Tibial artery (tissue), 4 donors: ENCODE results near the gene YTHDF1.

Experiments
- DNase-seq, 2 donors: peaks; one replicate each; pipeline ENCODE4 v3.0.0-alpha.2; 2019
- H3K27ac ChIP-seq, 2 donors: fragments of 200-600 bp; sonication (generic) in 1 of 2; 1 replicate in 1 of 2; 2 replicates in 1 of 2; pipeline ENCODE4 v1.5.1; 2018 to 2019; ENCODE audit warnings: mild to moderate bottlenecking in 1 of 2
- H3K27me3 ChIP-seq, 2 donors: fragments of 200-600 bp; sonication (generic) in 1 of 2; one replicate each; pipeline versions ENCODE4 v1.5.1 to v1.6.0; 2016 to 2019
- H3K36me3 ChIP-seq, 3 donors: fragments of 200-600 bp; sonication (generic) in 2 of 3; one replicate each; pipeline ENCODE4 v1.5.1; 2016 to 2019; ENCODE audit warnings: mild to moderate bottlenecking in 2 of 3
- H3K4me1 ChIP-seq, 4 donors: fragments of 200-600 bp; sonication (generic) in 2 of 4; 1 replicate in 3 of 4; 2 replicates in 1 of 4; pipeline ENCODE4 v1.5.1; 2016 to 2019
- H3K4me3 ChIP-seq, 2 donors: fragments of 200-600 bp; sonication (generic) in 1 of 2; 1 replicate in 1 of 2; 2 replicates in 1 of 2; pipeline ENCODE4 v1.5.1; 2018 to 2019; ENCODE audit warnings: mild to moderate bottlenecking in 2 of 2
- H3K9me3 ChIP-seq, 3 donors: fragments of 200-600 bp; sonication (generic) in 1 of 3; one replicate each; pipeline ENCODE4 v1.5.1; 2016 to 2019
- intact Hi-C: fragments of 100-400 bp; cut with DNase I; formaldehyde crosslinking; loops from one replicate; pipeline ENCODE4 v1.15.0; 2023; ENCODE audit warnings: low total_unique reads
- TF ChIP-seq, protein P1 (sequence below), 2 experiments: fragments of 200-600 bp in 1 of 2; fragments of 450-650 bp in 1 of 2; IDR thresholded peaks; one replicate each; pipeline ENCODE4 v1.5.1; 2017 to 2019; ENCODE audit warnings: antibody characterized with exemption in 2 of 2, mild to moderate bottlenecking in 1 of 2, moderate library complexity in 1 of 2

The YTHDF1 gene

DNA sequence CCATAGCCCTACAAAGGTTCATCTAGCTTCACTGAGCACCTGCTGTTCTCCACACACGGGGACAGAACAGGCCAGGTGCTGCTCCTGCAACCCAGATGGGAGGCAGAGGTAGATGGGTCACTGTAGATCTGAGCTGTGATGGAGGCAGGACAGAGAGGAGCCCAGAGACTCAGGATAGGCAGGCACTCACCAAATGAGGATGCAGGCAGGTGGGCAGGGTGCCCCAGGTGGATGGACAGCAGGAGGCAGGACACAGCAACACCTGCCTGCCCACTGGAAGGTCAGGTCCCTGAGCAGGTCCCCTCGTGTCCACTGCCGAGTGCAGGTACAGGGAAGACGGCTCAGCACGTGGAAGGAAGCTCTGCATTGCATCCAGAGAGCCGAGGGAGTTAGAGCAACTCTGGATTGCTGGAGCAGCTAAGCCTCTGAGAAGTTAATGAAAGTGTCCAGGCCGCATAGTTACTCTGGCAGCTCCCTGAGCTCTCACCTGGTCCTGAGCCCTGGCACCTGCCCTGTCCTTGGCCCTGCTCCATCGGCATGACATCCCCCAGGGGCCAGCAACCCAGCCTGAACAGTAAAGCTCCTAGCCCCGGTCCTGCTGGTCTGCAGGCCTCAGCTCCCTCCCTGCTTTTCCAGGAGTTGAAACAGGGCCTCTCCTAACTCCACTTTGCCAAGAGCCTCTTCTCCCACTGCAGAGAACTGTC is 4.9 kb upstream of the YTHDF1 start:
- Histone ChIP-seq H3K36me3 (no peaks in the 10 kb centered on the region), H3K27ac (no peak overlapping the region), H3K4me3 (no peak overlapping the region), H3K4me1 (peaks cover 0 to 14% (median 6%) of the 10 kb centered on the region in 4 donors), H3K9me3 (no peaks in the 10 kb centered on the region), H3K27me3 (peaks cover 0 to 42% of the 10 kb centered on the region in 2 donors)
- intact Hi-C loops, result no loop called here
- TF ChIP-seq, protein P1, sequence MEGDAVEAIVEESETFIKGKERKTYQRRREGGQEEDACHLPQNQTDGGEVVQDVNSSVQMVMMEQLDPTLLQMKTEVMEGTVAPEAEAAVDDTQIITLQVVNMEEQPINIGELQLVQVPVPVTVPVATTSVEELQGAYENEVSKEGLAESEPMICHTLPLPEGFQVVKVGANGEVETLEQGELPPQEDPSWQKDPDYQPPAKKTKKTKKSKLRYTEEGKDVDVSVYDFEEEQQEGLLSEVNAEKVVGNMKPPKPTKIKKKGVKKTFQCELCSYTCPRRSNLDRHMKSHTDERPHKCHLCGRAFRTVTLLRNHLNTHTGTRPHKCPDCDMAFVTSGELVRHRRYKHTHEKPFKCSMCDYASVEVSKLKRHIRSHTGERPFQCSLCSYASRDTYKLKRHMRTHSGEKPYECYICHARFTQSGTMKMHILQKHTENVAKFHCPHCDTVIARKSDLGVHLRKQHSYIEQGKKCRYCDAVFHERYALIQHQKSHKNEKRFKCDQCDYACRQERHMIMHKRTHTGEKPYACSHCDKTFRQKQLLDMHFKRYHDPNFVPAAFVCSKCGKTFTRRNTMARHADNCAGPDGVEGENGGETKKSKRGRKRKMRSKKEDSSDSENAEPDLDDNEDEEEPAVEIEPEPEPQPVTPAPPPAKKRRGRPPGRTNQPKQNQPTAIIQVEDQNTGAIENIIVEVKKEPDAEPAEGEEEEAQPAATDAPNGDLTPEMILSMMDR (IDR thresholded peaks at IDR 0.05), result no peak
- DNase-seq, result no peak

DNA sequence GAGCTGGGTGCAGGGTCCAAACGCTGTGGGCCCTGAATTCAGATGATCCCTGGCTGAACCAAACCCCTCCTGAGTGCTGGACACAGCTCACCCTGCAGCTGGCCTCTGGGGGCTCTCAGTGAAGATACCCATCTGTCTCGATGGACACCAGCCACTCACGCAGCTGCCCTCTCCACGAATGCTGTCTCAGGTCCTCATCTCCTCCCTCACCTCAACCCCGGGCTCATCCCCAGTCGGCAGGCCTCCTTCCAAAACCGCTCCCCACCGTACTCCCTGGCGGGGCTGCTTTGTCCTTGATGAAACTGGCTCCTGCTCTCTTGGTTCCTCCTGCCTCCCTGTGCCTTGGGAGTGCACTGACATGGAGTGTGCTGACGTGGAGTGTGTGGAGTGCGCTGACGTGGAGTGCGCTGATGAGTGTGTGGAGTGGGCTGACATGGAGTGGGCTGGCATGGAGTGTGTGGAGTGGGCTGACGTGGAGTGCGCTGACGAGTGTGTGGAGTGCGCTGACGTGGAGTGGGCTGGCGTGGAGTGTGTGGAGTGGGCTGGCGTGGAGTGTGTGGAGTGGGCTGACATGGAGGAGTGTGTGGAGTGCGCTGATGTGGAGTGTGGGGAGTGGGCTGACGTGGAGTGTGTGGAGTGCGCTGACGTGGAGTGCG is 4.1 kb upstream of the YTHDF1 start:
- no peaks in the 10 kb centered on the region for H3K9me3 ChIP-seq
- intact Hi-C loops, result no loop called here
- no peak overlapping the region for H3K4me3 ChIP-seq
- TF ChIP-seq, protein P1 (IDR thresholded peaks at IDR 0.05), result no peak
- no peak overlapping the region for H3K27ac ChIP-seq
- no peak for DNase-seq
- H3K27me3 ChIP-seq, result peaks cover 0 to 42% of the 10 kb centered on the region in 2 donors
- peaks cover 0 to 20% (median 7%) of the 10 kb centered on the region in 4 donors for H3K4me1 ChIP-seq
- H3K36me3 ChIP-seq, result no peaks in the 10 kb centered on the region

DNA sequence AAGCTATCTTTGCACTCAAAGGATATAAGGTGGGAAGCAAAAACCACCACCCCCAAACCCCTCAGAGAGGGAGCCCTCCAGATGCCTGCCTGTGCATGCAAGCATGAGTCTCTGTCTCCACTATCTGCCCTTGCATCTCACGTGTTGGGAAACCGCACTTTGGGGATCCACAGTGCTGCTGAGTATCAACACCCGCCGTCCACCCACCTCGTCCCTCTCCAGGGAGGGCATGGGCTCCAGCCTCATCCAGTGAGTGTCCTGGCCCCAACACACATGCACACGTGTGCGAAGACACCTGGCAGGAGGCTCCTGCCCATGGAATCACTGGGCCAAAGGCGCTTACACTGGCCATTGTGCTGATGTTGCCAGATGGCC is 3.5 kb upstream of the YTHDF1 start:
- H3K9me3 ChIP-seq, result no peaks in the 10 kb centered on the region
- peaks cover 0 to 20% (median 13%) of the 10 kb centered on the region in 4 donors for H3K4me1 ChIP-seq
- peaks cover 0 to 2% (median 0%) of the 10 kb centered on the region in 3 donors for H3K36me3 ChIP-seq
- intact Hi-C loops, result no loop called here
- H3K27ac ChIP-seq, result no peak overlapping the region
- peaks cover 0 to 42% of the 10 kb centered on the region in 2 donors for H3K27me3 ChIP-seq
- H3K4me3 ChIP-seq, result no peak overlapping the region
- no peak for DNase-seq
- TF ChIP-seq, protein P1 (IDR thresholded peaks at IDR 0.05), result no peak

GRCh38 chr20:63218701-63219446 is 2.9 kb upstream of the YTHDF1 start:
- intact Hi-C loops, result no loop called here
- no peak for DNase-seq
- TF ChIP-seq, protein P1 (IDR thresholded peaks at IDR 0.05), result no peak

GRCh38 chr20:63217706-63218105 is 1.8 kb upstream of the YTHDF1 start:
- no peak overlapping the region for H3K4me3 ChIP-seq
- H3K27me3 ChIP-seq, result peaks cover 0 to 36% of the 10 kb centered on the region in 2 donors
- H3K36me3 ChIP-seq, result peaks cover 0 to 18% (median 4%) of the 10 kb centered on the region in 3 donors
- no peak overlapping the region for H3K27ac ChIP-seq
- H3K4me1 ChIP-seq, result peaks cover 0 to 35% (median 24%) of the 10 kb centered on the region in 4 donors
- intact Hi-C loops, result no loop called here
- no peaks in the 10 kb centered on the region for H3K9me3 ChIP-seq
- TF ChIP-seq, protein P1 (IDR thresholded peaks at IDR 0.05), result no peak
- no peak for DNase-seq

More at GRCh38 chr20:63218701-63219446, 2.9 kb upstream of the YTHDF1 start:
- Histone ChIP-seq H3K4me1 (peaks cover 0 to 24% (median 17%) of the 10 kb centered on the region in 4 donors), H3K9me3 (no peaks in the 10 kb centered on the region), H3K4me3 (no peak overlapping the region), H3K27me3 (peaks cover 0 to 42% of the 10 kb centered on the region in 2 donors), H3K27ac (no peak overlapping the region), H3K36me3 (peaks cover 0 to 7% (median 0%) of the 10 kb centered on the region in 3 donors)
